GM04504 (cell line): Measurements from ENCODE around the gene RASA3.
"Not testable (repeated sequence)": the region's sequence is repeated elsewhere in the genome, so short reads cannot be mapped to it uniquely, and the experiment has no call there.

Experiments
- DNase-seq: peaks from one replicate; pipeline ENCODE4 v3.0.0-alpha.2; 2012; ENCODE audit warnings: low read depth

The RASA3 gene

DNA sequence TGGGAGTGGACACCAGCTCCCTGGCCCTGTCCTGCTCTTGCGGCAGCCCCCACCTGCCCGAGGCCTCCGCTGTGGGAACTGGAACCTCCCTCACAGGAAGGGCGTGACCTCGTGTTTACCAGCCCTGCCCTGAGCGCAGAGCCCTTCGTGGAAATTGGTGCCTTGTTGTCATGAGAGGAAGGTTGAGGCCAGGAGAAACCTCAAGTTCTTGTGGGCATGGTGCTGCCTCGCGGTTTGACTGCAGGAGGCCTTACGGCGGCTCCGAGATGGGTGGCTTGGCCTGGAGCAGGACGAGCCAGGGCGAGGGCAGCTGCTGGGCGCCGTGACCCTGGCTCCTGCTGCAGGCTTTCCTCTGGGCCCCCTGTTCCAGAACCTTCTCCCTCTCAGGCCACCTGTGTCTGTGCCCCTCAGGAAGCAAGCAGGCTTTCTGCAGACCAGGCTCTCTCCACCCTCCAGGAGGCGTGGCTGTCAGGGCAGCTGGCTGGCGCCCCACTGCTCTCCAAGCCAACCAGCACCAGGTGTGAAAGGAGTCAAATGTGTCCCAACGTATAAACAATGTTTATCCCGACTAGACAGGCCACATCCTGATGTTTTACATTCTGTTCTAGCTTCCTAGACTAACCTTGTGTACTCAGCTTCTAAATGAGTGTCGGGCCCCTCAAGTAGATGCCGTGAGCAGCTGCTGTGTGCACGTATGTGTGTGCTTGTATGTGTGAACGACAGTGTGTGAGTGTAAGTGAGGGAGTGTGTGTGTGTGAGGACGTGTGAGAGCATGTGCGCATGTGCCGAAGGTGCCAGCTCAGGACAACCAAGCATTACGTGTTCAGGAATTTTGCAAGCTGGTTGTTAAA is 10.4 kb upstream of the RASA3 start:
- no peak for DNase-seq

DNA sequence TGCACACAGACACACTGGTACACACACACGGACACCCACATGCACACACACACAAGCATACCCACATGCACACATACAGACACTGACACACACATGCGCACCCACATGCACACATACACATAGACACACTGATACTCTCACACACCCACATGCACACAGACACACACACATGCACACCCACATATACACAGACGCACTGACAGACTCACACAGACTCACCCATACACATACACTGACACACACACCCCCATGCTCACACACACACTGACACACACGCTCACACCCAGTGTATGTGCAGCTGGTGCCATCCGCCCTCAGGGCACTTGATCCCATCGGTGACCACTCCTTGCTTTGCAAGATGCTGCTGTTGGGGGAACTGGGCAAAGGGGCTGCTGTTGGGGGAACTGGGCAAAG is 9.7 kb upstream of the RASA3 start:
- DNase-seq = no peak

DNA sequence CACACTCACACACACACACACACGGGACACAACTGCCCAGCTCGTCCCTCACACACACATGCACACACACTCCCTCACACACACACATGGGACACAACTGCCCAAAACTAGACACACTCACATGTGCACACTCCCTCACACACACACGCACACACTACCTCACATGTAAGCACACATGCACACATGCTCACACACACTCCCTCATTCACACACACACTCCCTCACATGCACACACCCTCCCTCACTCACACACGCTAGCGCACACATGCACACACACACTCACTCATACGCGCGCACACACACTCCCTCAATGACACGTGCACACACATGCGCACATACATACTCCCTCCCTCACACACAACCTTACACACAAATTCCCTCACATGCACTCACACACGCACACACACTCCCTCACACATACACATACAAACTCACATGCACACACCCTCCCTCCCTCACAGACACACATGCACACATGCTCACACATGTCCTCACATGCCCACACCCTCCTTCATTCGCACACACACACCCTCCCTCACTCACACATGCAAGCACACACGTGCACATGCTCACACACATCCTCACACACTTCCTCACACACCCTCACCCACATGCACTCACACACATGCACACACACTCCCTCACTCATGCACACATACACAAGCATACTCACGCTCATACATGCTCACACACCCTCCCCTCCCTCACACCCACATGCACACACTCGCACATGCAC is 9.0 kb upstream of the RASA3 start:
- no peak for DNase-seq

DNA sequence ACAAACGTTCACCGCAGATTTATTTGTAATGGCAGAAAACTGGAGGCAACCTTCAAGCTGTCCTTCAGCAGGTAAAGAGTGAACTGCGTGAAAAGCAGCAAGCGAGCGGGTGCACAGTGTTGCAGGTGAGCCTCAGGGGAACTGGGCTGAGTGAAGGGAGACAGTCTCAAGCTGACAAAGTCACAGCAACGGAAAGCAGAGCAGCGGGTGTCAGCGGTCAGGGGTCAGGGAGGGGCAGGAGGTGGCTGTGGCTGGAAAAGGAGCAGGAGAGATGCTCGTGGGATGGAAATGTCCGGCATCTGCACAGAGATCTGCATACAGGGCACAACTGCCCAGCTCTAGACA is 8.5 kb upstream of the RASA3 start:
- no peak for DNase-seq

DNA sequence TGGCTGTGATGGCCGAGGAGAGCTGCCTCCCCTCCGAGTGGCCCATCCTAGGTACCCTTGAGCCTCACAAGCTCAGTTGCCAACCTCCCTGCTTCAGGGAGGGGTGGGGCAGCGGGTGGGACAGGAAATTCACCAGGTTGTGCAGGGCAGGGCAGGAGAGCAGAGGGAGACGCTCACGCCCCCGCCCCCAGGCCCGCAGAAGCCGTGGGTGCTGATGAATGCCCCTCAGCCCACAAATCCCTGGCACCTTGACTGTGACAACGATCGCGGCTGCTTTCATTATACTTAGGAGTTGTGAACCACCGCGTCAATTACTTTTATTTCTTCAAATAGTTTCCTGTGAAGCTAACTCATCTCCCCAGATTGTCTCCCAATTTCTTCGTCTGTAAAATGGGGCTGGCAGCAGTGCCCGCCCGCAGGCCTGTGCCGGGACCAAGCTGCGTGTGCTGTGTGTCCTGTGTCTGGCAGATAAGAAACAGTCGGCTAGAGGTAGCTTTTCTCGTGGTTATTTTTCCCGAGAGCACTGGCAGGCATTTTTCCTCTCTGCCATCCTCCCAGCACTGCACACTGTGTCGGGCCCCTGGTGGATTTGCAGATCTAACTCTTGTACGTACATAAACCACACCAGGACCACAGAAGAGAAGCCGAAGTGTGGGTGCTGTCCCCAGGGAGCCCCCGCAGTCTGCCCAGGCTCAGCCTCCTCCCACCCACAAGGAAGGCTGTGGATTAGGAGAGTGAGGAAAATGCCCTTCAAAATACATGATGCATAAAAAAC is 7.9 kb upstream of the RASA3 start:
- no peak for DNase-seq

DNA sequence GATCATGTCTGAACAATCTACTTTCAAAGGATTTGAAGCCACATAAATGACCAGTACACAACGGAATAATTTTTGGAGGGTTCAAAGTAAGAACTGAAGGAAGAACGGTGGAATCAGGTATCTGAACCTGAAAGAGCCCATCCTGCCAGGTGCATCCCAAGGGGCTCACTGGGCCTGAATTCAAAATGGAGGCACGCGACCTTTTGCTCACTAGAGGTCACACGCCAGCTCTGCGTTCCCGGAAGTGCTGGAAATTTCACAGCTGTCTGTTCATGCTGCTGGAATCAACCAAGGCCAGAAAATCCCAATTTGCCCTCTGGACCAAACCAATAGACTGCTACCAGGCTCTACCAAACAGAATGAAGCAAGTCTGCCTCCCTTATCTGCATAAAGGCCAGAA is 4.2 kb upstream of the RASA3 start:
- no peak for DNase-seq

DNA sequence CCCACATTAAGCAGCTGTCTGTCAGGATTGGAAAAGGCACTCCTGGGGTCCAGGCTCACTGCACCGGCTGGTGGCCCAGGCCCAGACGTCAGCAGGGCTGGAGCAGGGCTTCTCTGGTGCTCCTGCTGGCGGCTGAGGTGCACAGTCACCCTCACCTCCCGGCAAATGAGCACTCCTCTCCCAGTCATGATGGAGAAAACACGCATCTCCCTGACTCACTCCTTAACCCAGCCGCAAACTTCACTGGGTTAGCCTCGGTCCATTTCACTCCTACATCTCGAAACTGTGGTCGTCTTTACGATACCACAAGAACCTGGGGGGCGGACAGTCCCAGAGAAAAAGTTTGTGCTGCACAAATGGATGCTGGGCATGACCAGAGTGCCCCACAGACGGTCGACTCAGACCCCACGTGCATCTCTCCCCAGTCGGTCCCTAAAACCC is 3.3 kb upstream of the RASA3 start:
- no peak for DNase-seq

DNA sequence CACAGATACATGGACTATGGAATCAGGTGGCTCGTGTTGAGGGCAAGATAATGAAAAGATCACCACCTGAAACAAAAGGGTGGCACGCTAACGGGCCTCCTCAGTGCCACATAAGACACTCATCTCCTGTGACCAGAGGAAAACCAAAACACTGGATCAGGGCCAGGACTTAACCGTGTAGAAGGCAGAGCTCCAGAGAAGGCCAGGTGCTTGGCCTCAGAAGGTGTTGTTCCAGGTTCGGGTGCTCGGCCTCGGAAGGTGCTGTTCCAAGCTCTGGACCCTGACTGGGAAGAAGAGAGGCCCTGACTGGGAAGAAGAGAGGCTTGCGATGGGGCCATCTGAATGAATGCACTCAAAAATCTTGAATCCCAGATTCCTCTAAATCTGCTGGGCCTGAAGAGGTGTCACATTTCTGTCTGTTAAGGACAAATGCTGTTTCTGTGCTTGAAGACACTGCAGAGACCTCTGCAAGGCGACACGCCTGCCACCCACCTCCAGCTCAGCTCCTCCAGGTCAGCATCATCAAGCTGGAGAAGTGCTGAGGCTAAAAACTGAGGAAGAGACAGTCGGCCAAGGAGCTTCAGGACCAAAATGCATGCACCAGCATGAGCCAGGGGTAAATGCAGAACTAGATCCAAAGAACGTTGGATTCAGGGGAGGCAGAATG is 2.7 kb upstream of the RASA3 start:
- DNase-seq = no peak

DNA sequence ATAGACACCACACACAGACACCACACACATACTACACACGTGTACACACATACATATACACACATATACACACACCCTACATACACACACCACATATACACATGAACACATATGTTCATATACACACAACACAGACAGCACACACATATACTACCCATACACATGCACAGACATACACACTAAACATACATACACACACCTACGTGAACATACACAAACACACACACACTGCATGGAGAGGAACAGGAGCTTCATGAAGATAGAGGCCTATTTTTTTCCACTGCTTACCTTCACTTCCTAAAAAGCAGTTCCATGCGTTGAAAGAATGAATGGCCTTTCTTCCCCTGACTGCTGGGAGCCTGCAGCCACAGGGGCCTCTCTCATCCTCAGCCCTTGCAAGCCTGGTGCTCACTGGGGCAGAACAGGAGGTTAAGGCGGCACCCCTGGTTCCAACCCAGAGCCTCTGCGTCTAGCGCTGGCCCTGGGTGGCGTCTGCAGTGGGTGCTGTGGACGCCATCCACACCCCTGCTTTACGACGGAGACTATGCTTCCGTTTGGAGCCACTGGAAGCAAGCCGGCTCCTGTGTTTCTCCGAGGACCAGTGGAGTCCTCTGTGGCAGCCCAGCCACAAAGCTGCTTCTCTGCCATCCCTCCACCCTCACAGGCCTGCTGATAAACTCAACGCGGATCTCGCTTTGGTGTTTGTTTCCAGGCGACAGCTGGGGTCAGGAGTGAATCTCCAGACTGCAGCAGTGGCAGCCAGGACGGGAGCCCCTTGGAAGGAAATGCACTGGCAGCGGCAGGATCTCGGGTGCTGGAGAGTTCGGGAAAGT is 1.9 kb upstream of the RASA3 start:
- no peak for DNase-seq

DNA sequence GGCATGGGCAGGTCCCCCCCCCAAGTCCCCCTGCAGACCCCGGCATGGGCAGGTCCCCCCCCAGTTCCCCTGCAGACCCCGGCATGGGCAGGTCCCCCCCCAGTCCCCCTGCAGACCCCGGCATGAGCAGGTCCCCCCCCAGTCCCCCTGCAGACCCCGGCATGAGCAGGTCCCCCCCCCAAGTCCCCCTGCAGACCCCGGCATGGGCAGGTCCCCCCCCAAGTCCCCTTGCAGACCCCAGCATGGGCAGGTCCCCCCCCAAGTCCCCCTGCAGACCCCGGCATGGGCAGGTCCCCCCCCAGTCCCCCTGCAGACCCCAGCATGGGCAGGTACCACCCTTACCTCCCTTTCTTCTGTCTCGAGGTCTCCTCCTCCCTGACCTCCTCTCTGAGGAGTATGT is 1.1 kb upstream of the RASA3 start:
- DNase-seq = not testable (repeated sequence)

DNA sequence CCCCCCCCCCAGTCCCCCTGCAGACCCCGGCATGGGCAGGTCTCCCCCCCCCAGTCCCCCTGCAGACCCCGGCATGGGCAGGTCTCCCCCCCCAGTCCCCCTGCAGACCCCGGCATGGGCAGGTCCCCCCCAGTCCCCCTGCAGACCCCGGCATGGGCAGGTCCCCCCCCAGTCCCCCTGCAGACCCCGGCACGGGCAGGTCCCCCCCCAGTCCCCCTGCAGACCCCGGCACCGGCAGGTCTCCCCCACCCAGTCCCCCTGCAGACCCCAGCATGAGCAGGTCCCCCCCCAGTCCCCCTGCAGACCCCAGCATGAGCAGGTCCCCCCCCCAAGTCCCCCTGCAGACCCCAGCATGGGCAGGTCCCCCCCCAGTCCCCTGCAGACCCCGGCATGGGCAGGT is 703 bp upstream of the RASA3 start:
- DNase-seq = not testable (repeated sequence)

DNA sequence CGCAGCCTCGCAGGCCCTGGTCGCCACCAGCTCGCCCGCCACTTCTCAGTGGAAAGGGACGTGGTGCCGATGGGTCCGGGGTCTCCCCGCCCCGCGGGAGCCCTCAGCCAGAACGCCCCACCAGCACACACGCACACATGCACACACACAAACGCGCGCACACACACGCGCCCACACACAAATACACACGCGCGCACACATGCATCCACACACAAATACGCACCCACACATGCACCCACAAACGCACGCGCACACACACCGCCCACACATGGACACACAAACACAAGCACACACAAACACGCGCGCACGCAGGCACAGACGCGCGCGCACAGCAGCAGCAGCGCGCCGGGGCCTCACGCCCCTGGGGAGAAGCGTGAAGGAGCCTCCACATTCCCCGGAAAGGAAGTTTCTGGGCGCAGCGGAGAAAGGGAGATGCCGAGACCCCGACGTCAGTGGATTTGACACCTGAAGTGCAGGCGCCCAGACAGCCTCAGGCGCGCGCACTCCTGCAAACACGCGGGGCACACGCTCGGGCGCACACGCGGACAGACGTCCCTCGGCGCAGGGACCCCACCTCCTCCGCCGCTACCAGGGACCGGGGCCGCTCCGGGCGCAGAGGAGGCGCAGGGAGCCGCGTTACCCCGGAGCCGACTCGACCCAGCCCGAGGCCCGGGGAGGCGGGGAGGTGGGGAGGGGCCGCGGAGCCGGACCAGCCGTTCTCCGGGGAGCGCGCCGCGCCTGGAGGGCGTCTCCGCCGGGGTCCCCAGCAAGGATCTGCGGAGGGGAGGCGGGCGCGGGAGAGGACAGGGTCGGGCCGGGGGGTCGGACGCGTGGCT is 622 bp downstream of the RASA3 start:
- no peak for DNase-seq

DNA sequence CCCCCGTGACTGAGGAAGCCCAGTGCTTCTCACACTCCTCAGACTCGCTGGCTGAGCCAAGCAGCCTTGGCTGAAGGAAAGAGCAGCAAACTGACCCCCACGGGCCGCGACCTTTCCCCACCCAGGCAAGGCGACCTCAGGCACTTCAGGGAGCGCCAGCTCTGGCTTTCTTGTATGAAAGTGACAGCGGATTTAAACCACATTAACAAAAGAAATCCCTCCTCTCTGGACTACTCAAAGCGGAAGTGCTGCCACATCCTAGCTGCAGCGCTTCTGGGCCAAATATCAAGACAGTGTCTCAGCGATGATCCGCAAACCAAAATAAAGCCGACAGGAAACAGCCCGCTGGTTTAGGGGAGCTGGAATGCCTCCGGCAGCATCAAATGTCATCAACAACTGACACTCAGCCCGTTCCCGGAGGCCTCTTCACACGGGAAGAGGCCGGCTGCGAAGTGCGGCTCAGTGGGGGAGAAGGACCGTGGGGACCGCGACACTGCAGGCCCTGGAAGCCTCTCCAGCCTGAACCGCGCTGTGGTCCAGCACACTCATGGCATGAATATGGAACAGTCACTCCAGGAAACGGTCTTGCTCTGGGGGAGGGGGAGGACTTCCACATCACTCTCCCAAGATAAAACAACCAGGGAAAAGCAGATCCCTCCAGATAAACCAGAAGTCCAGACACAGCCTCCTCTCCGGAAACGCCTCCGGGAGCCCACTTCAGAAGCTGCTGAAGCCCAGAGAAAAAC is 1.4 kb downstream of the RASA3 start:
- peak; percentile 88 for DNase-seq

DNA sequence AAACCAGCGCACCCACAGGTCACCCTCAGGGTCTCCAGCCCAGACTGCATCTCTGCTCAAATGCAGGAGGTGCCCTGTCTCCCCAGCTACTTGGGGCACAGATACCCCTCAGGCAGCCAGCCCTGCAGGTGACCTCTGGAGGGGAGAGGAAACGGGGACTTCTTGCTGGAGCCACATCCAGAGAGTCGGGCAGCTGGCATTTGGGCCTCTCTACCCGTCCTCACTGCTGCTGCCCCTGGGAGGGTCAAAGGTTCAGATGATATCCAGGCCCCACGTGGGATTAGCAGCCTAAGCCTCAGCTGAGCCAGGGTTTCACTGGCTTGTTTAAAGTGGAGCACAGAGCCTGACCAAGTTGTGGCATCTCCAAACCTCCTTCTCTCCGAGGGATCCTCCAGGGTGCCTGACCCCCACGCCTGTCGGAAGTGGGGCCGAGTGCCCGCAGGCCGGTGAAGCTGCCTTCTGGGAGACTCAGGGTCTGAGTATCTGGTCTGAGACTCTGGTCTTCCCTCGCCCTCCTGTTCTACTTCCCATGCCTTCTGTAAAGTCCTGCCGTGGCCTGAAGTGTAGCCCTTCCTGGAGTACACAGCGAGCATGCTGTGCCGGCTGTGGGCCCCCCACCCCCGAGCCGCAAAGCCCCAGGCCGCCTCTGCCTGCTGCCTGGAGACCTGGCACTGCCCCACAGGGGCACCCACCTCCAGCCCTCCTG is 2.1 kb downstream of the RASA3 start:
- no peak for DNase-seq

DNA sequence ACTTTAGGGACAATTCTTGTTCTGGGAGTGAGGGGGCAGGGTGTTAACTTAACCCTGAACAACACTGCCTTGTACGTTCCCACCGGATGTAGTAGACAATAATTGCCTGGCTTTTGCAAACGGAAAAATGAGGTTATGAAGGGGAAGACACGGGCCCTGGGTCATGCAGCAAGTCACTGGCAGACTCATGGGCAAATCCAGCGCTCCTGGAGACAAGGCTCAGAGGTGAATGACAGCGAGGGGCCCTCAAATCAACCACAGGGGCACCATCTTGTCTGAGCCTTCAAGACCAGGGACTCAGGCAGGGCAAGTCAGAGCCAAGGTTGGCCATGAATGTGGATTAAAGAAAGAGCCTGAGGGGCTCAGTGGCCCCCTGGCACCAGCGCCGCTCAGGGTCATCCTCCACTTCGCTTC is 2.8 kb downstream of the RASA3 start:
- no peak for DNase-seq

DNA sequence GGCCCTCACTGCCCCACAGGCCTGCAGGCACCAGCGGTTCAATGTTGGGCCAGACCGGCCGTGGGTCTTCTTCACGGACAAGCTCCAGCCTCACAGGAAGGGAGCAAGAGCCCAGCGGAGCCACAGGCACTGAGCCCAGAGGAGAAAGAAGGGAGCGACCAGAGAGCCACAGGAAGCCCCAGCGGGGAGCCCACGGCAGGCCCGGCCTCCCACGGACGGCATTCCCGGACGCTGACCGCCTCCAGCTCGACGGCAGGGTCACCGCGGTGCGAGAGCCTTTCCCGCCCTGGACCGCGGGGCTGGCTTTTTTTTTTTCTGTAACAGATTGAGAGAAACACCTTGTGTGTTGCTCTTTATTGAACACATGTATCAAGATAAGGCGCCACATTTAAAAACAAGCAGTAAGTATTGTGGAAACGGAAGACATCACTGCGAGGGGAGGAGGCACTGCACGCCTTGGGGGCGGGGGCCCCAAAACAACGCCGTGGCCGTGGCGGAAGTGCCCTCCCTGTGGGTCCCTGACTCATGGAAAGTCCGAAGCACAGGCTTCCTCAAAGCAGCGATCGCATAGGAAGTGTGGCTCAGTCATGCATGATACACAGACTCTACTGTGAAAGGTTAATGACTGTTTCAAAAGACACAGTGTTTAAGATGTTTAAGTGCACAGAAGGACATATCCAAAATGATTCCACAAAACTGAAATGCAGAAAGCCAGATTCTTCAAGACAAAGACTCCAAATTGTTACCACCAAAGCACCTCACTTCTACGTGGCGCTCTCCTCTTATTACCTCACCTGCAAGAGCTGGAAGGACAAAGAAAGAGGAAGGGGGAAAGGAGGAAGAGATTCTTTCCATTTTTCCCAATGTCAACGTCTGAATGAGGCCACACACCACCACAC is 3.5 kb downstream of the RASA3 start:
- peak; percentile 84 for DNase-seq

DNA sequence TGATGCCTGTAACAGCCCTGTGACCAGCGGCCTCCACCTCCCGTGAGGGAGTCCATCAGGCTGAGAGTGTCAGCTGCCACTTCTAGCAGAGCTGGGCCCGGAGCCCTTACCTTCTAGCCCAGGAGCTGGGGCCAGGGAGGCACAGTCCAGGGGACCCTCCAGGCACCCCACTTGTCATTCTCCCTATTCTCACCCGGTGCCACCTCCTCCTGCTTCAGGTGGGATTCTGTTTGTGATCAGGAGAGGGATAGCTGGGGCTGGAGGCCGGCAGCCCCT is 4.1 kb downstream of the RASA3 start:
- no peak for DNase-seq
